ENCODE results near the gene CHKB.
"Not testable (repeated sequence)": the region's sequence is repeated elsewhere in the genome, so short reads cannot be mapped to it uniquely, and the experiment has no call there.

The CHKB gene

GRCh38 chr22:50582493-50583293, at the start of gene CHKB:
TSS of gene CHKB (minus strand) at chr22:50582849. CDS start at chr22:50582781, 68 bp downstream.
- peak; percentile 95 to 99 for DNase-seq

GRCh38 chr22:50630376-50630775, 47.7 kb upstream of the CHKB start:
- no peak for DNase-seq

GRCh38 chr22:50628543-50629134, 46.0 kb upstream of the CHKB start:
- DNase-seq, result no peak

GRCh38 chr22:50627642-50628542, 45.2 kb upstream of the CHKB start, which contains the start of gene ARSA:
TSS of gene ARSA (minus strand) at chr22:50628152. CDS start at chr22:50627779, 373 bp downstream.
- DNase-seq, result peak; percentile 31 to 75

- DNase-seq, result peak in 1 of 2 experiments; percentile 25
Observed at GRCh38 chr22:50626850-50627641, 44.4 kb upstream of the CHKB start.

GRCh38 chr22:50626314-50626849, 43.7 kb upstream of the CHKB start:
- DNase-seq, result no peak

- no peak for DNase-seq
Observed at GRCh38 chr22:50625568-50626313, 43.1 kb upstream of the CHKB start.

- no peak for DNase-seq
Observed at GRCh38 chr22:50625131-50625567, 42.5 kb upstream of the CHKB start.

- DNase-seq, result peak in 1 of 2 experiments; percentile 33
Observed at GRCh38 chr22:50624347-50625130, 41.9 kb upstream of the CHKB start.

- DNase-seq, result no peak
Observed at GRCh38 chr22:50622723-50623327, 40.2 kb upstream of the CHKB start.

- no peak for DNase-seq
Observed at GRCh38 chr22:50621948-50622722, 39.5 kb upstream of the CHKB start.

GRCh38 chr22:50621356-50621880, 38.8 kb upstream of the CHKB start:
- DNase-seq, result peak in 1 of 2 experiments; percentile 33

GRCh38 chr22:50620593-50621355, 38.1 kb upstream of the CHKB start:
- DNase-seq, result peak in 1 of 2 experiments; percentile 73

- DNase-seq, result not testable (repeated sequence)
Observed at GRCh38 chr22:50614296-50614695, 31.6 kb upstream of the CHKB start.

- DNase-seq, result no peak
Observed at GRCh38 chr22:50613291-50613981, 30.8 kb upstream of the CHKB start.

GRCh38 chr22:50612528-50613221, 30.0 kb upstream of the CHKB start:
- no peak for DNase-seq

- DNase-seq, result no peak
Observed at GRCh38 chr22:50612168-50612527, 29.5 kb upstream of the CHKB start.
